GM12865 (cell line): ENCODE measurements around the gene TMTC2.

Source experiments
- DNase-seq: peaks from one replicate; pipeline ENCODE4 v3.0.0; 2010; ENCODE audit warnings: low read depth
- H3K4me3 ChIP-seq: 2 replicates; pipeline ENCODE4 v1.5.1; 2011; ENCODE audit warnings: mild to moderate bottlenecking, low read depth, low read length, control low read depth
- TF ChIP-seq, protein P1 (sequence below): IDR thresholded peaks from 2 replicates; pipeline ENCODE4 v1.5.1; 2011; ENCODE audit warnings: low read length, control low read depth, low read depth, inconsistent platforms; ENCODE audit not compliant: insufficient read depth; ENCODE audit errors: missing control alignments

The TMTC2 gene

GRCh38 chr12:82686168-82687020 is at the start of gene TMTC2:
TSS of gene TMTC2 (plus strand) at chr12:82686906.
- H3K4me3 ChIP-seq = peak within 1 kb of the TSS; percentile 75
- TF ChIP-seq, protein P1, sequence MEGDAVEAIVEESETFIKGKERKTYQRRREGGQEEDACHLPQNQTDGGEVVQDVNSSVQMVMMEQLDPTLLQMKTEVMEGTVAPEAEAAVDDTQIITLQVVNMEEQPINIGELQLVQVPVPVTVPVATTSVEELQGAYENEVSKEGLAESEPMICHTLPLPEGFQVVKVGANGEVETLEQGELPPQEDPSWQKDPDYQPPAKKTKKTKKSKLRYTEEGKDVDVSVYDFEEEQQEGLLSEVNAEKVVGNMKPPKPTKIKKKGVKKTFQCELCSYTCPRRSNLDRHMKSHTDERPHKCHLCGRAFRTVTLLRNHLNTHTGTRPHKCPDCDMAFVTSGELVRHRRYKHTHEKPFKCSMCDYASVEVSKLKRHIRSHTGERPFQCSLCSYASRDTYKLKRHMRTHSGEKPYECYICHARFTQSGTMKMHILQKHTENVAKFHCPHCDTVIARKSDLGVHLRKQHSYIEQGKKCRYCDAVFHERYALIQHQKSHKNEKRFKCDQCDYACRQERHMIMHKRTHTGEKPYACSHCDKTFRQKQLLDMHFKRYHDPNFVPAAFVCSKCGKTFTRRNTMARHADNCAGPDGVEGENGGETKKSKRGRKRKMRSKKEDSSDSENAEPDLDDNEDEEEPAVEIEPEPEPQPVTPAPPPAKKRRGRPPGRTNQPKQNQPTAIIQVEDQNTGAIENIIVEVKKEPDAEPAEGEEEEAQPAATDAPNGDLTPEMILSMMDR = no peak
- DNase-seq = peak; percentile 96

GRCh38 chr12:82638324-82638723 is 48.4 kb upstream of the TMTC2 start:
- no peak overlapping the region for H3K4me3 ChIP-seq
- DNase-seq = no peak
- TF ChIP-seq, protein P1 = no peak

- no peak overlapping the region for H3K4me3 ChIP-seq
- TF ChIP-seq, protein P1 = no peak
- no peak for DNase-seq
Measured at GRCh38 chr12:82644896-82645295, 41.8 kb upstream of the TMTC2 start.

DNA sequence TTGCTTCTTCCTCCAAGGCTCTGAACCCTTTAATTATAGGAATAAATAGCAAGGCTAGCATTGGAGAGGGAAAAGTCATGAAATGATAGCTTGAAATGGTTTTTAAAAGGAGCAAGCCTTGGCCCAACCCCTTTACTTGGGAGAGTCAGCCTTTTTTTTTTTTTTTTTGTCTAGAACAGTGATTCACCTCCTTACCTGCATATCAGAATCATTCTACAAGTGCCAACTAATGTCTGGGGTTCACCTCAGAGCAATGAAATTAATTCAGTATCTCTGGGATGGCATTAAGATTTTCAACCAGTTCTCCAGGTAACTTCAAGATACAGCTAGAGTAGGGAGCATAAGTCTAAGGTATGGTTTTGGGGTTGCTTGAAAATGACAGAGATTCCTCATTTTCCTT is 41.3 kb upstream of the TMTC2 start:
- TF ChIP-seq, protein P1 = no peak
- DNase-seq = no peak

GRCh38 chr12:82647853-82648252 is 38.9 kb upstream of the TMTC2 start:
- TF ChIP-seq, protein P1 = no peak
- H3K4me3 ChIP-seq = no peak overlapping the region
- DNase-seq = no peak

More for the DNA sequence above, 41.3 kb upstream of the TMTC2 start:
- no peak overlapping the region for H3K4me3 ChIP-seq

DNA sequence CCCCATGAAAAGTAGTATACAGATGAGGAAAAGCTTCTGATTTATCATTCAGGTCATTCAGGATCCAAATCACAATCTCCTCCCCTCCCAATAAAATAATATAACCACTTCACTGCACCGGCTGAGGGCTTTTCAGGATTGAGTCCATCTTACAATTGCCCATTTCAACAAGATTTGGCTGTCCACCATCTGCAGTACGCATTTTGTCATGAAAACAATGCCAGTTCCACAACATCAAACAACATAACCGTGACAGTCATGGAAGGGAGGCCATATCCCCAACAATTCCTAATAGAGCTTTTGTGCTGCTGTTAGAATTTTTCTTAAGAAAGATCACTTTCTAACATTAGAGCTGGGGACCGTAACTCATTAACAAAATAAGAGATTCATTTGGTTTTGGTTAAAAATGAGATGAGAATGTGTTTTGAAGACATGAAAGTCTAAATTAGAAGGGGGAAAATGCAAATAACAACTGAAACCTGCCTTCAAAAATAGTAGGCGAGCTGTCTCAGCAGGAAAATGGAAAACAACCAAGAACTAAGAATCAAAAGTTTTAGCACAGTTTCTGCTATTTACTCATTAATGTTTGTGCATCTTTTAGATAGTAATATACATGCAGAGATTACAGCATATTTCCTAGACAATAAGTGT is 38.3 kb upstream of the TMTC2 start:
- DNase-seq = no peak
- H3K4me3 ChIP-seq = no peak overlapping the region
- TF ChIP-seq, protein P1 = no peak
